Loucy (cell line): ENCODE measurements around the gene DKC1.
"Not testable (repeated sequence)": the region's sequence is repeated elsewhere in the genome, so short reads cannot be mapped to it uniquely, and the experiment has no call there.

Source experiments
- H2AFZ ChIP-seq: fragments of 200-600 bp; sonication (generic); 2 replicates; pipeline ENCODE4 v1.6.0; 2016; ENCODE audit warnings: antibody characterized with exemption, mild to moderate bottlenecking, low read length, moderate library complexity
- H3F3A ChIP-seq: fragments of 200-600 bp; 2 replicates; pipeline ENCODE4 v1.6.0; 2016; ENCODE audit warnings: antibody characterized with exemption, low read depth, mild to moderate bottlenecking
- H3K27me3 ChIP-seq: fragments of 200-600 bp; sonication (generic); 2 replicates; pipeline ENCODE4 v1.6.1; 2014; ENCODE audit warnings: low read length, mild to moderate bottlenecking; ENCODE audit not compliant: insufficient read depth, poor library complexity, severe bottlenecking
- H3K36me3 ChIP-seq: fragments of 200-600 bp; sonication (generic); 2 replicates; pipeline ENCODE4 v1.6.1; 2016; ENCODE audit warnings: low read length; ENCODE audit not compliant: insufficient read depth
- H3K4me1 ChIP-seq: fragments of 200-600 bp; sonication (generic); 2 replicates; pipeline ENCODE4 v1.5.1; 2014; ENCODE audit warnings: low read length, mild to moderate bottlenecking; ENCODE audit not compliant: insufficient read depth, poor library complexity, severe bottlenecking
- H3K4me2 ChIP-seq: fragments of 200-600 bp; sonication (generic); 2 replicates; pipeline ENCODE4 v1.6.0; 2014; ENCODE audit warnings: antibody characterized with exemption, low read length, low read depth, mild to moderate bottlenecking; ENCODE audit not compliant: poor library complexity, severe bottlenecking
- H3K4me3 ChIP-seq: fragments of 200-600 bp; sonication (generic); 2 replicates; pipeline ENCODE4 v1.5.1; 2014; ENCODE audit warnings: low read length, mild to moderate bottlenecking, mixed read lengths; ENCODE audit not compliant: poor library complexity, severe bottlenecking
- H3K79me2 ChIP-seq: fragments of 200-600 bp; sonication (generic); 2 replicates; pipeline ENCODE4 v1.6.1; 2014; ENCODE audit warnings: low read length; ENCODE audit not compliant: insufficient read depth
- H3K9ac ChIP-seq: fragments of 200-600 bp; sonication (generic); 2 replicates; pipeline ENCODE4 v1.6.0; 2014; ENCODE audit warnings: mild to moderate bottlenecking, low read depth, low read length, moderate library complexity; ENCODE audit not compliant: poor library complexity, severe bottlenecking
- H3K9me2 ChIP-seq: fragments of 200-600 bp; sonication (generic); replicated peaks from 2 replicates; pipeline ENCODE4 v1.6.1; 2016; ENCODE audit warnings: low read depth, low read length, mixed read lengths
- H3K9me3 ChIP-seq: fragments of 200-600 bp; sonication (generic); 2 replicates; pipeline ENCODE4 v1.6.1; 2014; ENCODE audit warnings: mild to moderate bottlenecking, antibody characterized with exemption, low read length, low read depth; ENCODE audit not compliant: insufficient read depth
- H4K20me1 ChIP-seq: fragments of 200-600 bp; sonication (generic); 2 replicates; pipeline ENCODE4 v1.6.0; 2014; ENCODE audit warnings: antibody characterized with exemption, low read length, mild to moderate bottlenecking; ENCODE audit not compliant: insufficient read depth, poor library complexity, severe bottlenecking
- EZH2phosphoT487 ChIP-seq: fragments of 200-600 bp; IDR thresholded peaks from 2 replicates; pipeline ENCODE4 v1.6.1; 2018; ENCODE audit warnings: antibody characterized with exemption, mild to moderate bottlenecking, moderate library complexity, borderline replicate concordance
- TF ChIP-seq, protein P1 (sequence below): fragments of 200-600 bp; sonication (generic); conservative IDR thresholded peaks from 2 replicates; pipeline ENCODE4 v1.5.1; 2014; ENCODE audit warnings: mild to moderate bottlenecking, antibody characterized with exemption, low read length

The DKC1 gene

DNA sequence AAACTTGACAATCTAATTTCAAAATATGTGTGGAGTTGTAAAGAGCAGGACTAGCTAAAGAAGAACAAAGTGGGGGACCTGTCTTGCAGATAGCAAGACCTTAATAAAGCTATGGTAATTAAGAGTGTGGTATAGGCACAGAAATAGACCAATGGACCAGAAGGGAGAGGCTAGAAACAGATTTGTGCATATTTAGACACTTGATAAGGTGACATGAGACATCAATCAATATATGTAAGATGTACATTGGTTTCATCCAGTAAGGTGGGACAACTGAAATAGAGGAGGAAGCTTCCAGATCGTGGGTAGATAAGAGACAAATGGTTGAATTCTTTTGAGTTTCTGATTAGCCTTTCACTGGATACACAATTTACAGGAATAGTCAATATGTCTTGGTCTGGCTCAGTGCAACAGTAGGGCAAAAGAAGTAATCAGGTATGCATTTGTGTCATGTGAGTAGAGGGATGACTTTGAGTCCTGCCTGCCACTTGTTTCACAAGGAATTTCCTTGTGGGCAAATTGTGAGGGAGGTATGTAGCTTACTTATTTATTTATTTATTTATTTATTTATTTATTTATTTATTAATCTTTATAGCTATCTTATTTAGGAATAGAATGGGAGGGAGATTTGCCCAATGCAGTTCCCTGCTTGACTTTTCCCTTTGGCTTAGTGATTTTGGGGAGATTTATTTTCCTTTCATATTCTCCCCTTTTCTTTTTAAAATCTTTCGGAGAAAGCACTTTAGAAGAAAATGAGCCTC lies 49.9 kb downstream of the DKC1 start:
- TF ChIP-seq EZH2phosphoT487 = no peak
- TF ChIP-seq, protein P1, sequence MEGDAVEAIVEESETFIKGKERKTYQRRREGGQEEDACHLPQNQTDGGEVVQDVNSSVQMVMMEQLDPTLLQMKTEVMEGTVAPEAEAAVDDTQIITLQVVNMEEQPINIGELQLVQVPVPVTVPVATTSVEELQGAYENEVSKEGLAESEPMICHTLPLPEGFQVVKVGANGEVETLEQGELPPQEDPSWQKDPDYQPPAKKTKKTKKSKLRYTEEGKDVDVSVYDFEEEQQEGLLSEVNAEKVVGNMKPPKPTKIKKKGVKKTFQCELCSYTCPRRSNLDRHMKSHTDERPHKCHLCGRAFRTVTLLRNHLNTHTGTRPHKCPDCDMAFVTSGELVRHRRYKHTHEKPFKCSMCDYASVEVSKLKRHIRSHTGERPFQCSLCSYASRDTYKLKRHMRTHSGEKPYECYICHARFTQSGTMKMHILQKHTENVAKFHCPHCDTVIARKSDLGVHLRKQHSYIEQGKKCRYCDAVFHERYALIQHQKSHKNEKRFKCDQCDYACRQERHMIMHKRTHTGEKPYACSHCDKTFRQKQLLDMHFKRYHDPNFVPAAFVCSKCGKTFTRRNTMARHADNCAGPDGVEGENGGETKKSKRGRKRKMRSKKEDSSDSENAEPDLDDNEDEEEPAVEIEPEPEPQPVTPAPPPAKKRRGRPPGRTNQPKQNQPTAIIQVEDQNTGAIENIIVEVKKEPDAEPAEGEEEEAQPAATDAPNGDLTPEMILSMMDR = no peak
- Histone ChIP-seq H3K9me3 (no peaks in the 10 kb centered on the region), H3K4me3 (no peak overlapping the region), H2AFZ (no peak overlapping the region), H3K9me2 (no peaks in the 10 kb centered on the region), H3K36me3 (no peaks in the 10 kb centered on the region), H3K4me1 (peaks cover 14% of the 10 kb centered on the region), H3F3A (no peaks in the 10 kb centered on the region), H3K79me2 (no peaks in the 10 kb centered on the region), H3K4me2 (no peak overlapping the region), H3K9ac (no peak overlapping the region), H3K27me3 (no peaks in the 10 kb centered on the region), H4K20me1 (no peaks in the 10 kb centered on the region)

DNA sequence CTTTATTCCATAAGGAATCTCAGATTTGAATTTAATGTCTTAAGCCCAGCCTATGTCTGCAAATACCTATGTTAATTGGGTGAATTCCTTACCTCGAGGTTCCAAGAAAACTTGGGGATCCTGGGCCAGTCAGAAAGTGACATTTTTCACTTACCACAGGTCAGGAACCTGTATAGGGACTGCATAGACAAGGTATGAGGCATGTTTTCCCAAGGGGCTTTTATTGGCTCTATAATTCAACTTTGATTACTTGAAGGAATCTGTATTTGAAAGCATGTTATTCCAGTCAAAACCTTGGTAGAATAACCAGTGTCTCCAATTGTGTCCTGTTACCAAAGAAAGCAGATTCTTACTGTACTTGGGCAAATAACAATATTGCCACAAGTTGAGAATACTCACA lies 51.1 kb downstream of the DKC1 start:
- no peaks in the 10 kb centered on the region for H3K9me2 ChIP-seq
- peaks cover 14% of the 10 kb centered on the region for H3K4me1 ChIP-seq
- H3K9me3 ChIP-seq = no peaks in the 10 kb centered on the region
- no peak overlapping the region for H3K4me3 ChIP-seq
- H4K20me1 ChIP-seq = no peaks in the 10 kb centered on the region
- H3F3A ChIP-seq = no peaks in the 10 kb centered on the region
- TF ChIP-seq EZH2phosphoT487 = no peak
- TF ChIP-seq, protein P1 = no peak
- H3K4me2 ChIP-seq = no peak overlapping the region
- H3K27me3 ChIP-seq = no peaks in the 10 kb centered on the region
- no peak overlapping the region for H3K9ac ChIP-seq
- H3K79me2 ChIP-seq = no peaks in the 10 kb centered on the region
- H3K36me3 ChIP-seq = no peaks in the 10 kb centered on the region
- no peak overlapping the region for H2AFZ ChIP-seq

DNA sequence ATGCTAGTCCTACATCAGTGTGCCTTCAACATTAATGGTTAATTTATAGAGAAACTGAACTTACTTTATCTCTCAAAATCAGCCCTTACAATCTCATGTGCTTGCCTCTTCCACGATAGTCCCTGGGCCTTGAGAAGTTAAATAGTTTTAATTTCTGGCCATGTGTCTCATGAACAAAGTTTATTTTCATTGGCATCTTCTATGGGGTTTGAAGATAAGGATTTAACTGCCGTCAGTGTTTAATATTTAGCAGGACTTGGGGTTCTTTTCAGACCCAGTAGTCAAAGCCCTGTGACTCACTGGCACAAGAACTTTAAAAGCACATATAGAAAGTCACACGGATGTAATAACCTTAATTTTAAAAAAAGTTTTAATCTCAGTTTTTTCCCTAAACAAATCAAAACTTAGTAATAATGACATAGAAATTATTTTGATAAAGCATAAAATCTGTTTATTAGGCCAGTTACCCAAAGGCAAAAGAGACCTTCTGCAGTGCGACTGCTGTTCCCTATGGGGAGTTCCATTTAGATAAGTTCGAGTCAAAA lies 52.7 kb downstream of the DKC1 start:
- no peak overlapping the region for H3K9ac ChIP-seq
- no peak overlapping the region for H2AFZ ChIP-seq
- H3F3A ChIP-seq = no peaks in the 10 kb centered on the region
- no peak overlapping the region for H3K4me3 ChIP-seq
- H3K4me2 ChIP-seq = no peak overlapping the region
- no peaks in the 10 kb centered on the region for H3K9me3 ChIP-seq
- H3K27me3 ChIP-seq = no peaks in the 10 kb centered on the region
- no peaks in the 10 kb centered on the region for H3K9me2 ChIP-seq
- peaks cover 7% of the 10 kb centered on the region for H3K4me1 ChIP-seq
- no peak for TF ChIP-seq EZH2phosphoT487
- TF ChIP-seq, protein P1 = no peak
- H3K36me3 ChIP-seq = no peaks in the 10 kb centered on the region
- H4K20me1 ChIP-seq = no peaks in the 10 kb centered on the region
- H3K79me2 ChIP-seq = no peaks in the 10 kb centered on the region

DNA sequence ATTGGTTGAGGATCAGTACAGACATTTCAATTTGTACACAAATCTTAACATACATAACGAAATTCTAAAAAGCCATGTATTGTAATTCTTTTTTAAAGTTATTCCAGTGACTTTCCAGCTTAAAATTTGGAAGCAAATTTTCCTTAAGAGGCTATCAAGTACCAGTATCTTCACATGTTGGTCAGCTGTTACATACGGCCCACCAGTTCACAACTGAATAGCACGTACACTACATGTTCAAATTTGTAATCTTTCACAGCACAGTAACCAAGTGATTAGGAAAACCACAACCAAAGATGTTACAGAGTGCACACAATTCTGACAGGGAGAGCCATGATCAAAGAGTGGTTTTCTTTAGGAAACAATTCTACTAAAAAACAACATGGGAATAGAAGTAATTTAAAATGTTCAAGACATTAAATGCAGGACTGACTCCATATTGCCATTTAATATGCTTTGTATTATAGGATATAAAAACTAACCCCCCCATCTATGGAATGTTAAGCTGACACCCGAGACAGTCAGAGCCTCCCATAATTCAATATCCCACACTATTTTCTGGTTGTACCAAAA lies 53.7 kb downstream of the DKC1 start:
- H4K20me1 ChIP-seq, H3K9me3 ChIP-seq, H3K9ac ChIP-seq, H3K36me3 ChIP-seq, H3K27me3 ChIP-seq, H3F3A ChIP-seq, H3K4me1 ChIP-seq, H2AFZ ChIP-seq, H3K4me3 ChIP-seq, H3K4me2 ChIP-seq, H3K9me2 ChIP-seq, H3K79me2 ChIP-seq: not testable (repeated sequence)

DNA sequence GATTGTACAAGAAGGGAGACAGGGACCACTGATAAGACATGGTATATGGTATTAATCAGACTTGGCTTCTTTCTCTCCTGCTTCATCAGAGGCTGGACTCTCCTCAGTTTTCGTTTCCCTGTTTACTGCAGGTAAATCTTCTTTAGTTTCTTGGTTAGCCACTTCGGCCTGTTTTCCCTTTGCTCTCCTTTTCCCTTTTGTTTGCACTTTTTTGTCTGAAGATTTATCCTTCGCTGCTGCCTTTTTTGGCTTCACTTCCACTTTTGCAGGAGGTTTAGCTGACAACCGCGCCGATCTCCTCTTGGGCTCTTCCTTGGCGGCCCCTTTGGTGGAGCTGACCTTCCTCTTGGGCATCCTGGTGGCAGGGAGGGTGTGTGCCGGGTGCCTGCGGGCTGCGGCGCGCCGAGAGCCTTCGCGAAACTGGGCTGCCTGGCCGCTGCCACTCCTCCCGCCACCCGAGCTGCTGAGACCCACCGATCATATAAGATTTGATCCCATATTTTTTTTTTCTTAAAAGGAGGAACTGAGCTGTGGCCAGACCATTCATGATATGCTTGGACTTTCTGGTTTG lies 54.5 kb downstream of the DKC1 start:
- H3K9me3 ChIP-seq, H3K36me3 ChIP-seq, H3K27me3 ChIP-seq, H3K4me2 ChIP-seq, H3K79me2 ChIP-seq, H2AFZ ChIP-seq, H3K9ac ChIP-seq, H3K4me1 ChIP-seq, H3F3A ChIP-seq, H4K20me1 ChIP-seq, H3K4me3 ChIP-seq, H3K9me2 ChIP-seq: not testable (repeated sequence)
